HepG2 (cell line): ENCODE measurements around the gene PLEKHB1. TPM values are rescaled to one million over a fixed set of nuclear protein-coding genes. Genes with fewer than 3 reads are reported as not detected.

Experiments
- AKAP8 ChIP-seq: sonication (generic); formaldehyde crosslinking; IDR thresholded peaks from 2 replicates; pipeline ENCODE4 v1.5.1; 2020; ENCODE audit warnings: mild to moderate bottlenecking, missing genetic modification reagents
- ARID4A ChIP-seq: sonication (generic); formaldehyde crosslinking; IDR thresholded peaks from 2 replicates; pipeline ENCODE4 v1.5.0; 2020; ENCODE audit warnings: mild to moderate bottlenecking, missing genetic modification reagents, borderline replicate concordance
- CEBPG ChIP-seq: IDR thresholded peaks from 2 replicates; pipeline ENCODE4 v1.6.1; 2016
- HOXA3 ChIP-seq: sonication (generic); formaldehyde crosslinking; IDR thresholded peaks from 2 replicates; pipeline ENCODE4 v1.5.0; 2020; ENCODE audit warnings: missing genetic modification reagents
- MTF2 ChIP-seq: sonication (generic); formaldehyde crosslinking; IDR thresholded peaks from 2 replicates; pipeline ENCODE4 v1.5.0; 2020; ENCODE audit warnings: missing genetic modification reagents, borderline replicate concordance
- NCOR1 ChIP-seq: fragments of 200-600 bp; sonication (generic); IDR thresholded peaks from 2 replicates; pipeline ENCODE4 v1.7.0; 2017; ENCODE audit warnings: antibody characterized with exemption, low read length, borderline replicate concordance
- RBFOX2 ChIP-seq: fragments of 200-400 bp; formaldehyde crosslinking; IDR thresholded peaks from 2 replicates; pipeline ENCODE4 v1.6.1; 2017; ENCODE audit warnings: low read depth, mild to moderate bottlenecking, low read length
- ZMYM2 ChIP-seq: sonication (generic); formaldehyde crosslinking; IDR thresholded peaks from 2 replicates; pipeline ENCODE4 v1.8.0; 2022; ENCODE audit warnings: mild to moderate bottlenecking, missing genetic modification reagents
- ZNF101 ChIP-seq: sonication (generic); formaldehyde crosslinking; IDR thresholded peaks from 2 replicates; pipeline ENCODE4 v1.4.0; 2020; ENCODE audit warnings: mild to moderate bottlenecking, low read depth, missing genetic modification reagents, borderline replicate concordance
- ZNF772 ChIP-seq: sonication (generic); formaldehyde crosslinking; IDR thresholded peaks from 2 replicates; pipeline ENCODE4 v1.5.0; 2020; ENCODE audit warnings: mild to moderate bottlenecking, missing genetic modification reagents
- polyA plus RNA-seq, 8 experiments: library from polyadenylated mRNA; depleted of rRNA in 3 of 8; stranded (reverse) in 7 of 8; unstranded in 1 of 8; fragments of >200 nt; fragmentation: Illumina TruSeq in 4 of 8; extraction: Trizol in 4 of 8; gene quantifications; 2 replicates each; pipeline versions ENCODE4 v1.2.1 to v1.2.3, GENCODE V29; 2011 to 2016; ENCODE audit warnings: low read depth in 4 of 8, missing spikeins in 1 of 8, mixed read lengths in 1 of 8; ENCODE audit not compliant: insufficient read depth in 1 of 8
- total RNA-seq, 5 experiments: library from RNA; depleted of rRNA; stranded (reverse); fragments of >200 nt; fragmentation: Illumina TruSeq; extraction: Trizol; gene quantifications; 2 replicates each; pipeline ENCODE4 v1.2.3, GENCODE V29; 2016; ENCODE audit warnings: low read depth in 1 of 5
- TF ChIP-seq, protein P1 (sequence below): sonication (generic); formaldehyde crosslinking; IDR thresholded peaks from 2 replicates; pipeline ENCODE4 v1.4.0; 2020; ENCODE audit warnings: missing genetic modification reagents
- TF ChIP-seq, protein P2 (sequence below): sonication (generic); formaldehyde crosslinking; IDR thresholded peaks from 2 replicates; pipeline ENCODE4 v1.9.0; 2021; ENCODE audit warnings: mild to moderate bottlenecking, missing genetic modification reagents

The PLEKHB1 gene
- total and polyA plus RNA-seq, 2 of the 13 experiments (the other 11 are each of a cell fraction or from before 2014, with no cell fraction given): 68.0 to 99.3 TPM

GRCh38 chr11:73597956-73598718 lies 48.2 kb upstream of the PLEKHB1 start, which contains the start of gene FAM168A (continued):
- TF ChIP-seq, protein P1, sequence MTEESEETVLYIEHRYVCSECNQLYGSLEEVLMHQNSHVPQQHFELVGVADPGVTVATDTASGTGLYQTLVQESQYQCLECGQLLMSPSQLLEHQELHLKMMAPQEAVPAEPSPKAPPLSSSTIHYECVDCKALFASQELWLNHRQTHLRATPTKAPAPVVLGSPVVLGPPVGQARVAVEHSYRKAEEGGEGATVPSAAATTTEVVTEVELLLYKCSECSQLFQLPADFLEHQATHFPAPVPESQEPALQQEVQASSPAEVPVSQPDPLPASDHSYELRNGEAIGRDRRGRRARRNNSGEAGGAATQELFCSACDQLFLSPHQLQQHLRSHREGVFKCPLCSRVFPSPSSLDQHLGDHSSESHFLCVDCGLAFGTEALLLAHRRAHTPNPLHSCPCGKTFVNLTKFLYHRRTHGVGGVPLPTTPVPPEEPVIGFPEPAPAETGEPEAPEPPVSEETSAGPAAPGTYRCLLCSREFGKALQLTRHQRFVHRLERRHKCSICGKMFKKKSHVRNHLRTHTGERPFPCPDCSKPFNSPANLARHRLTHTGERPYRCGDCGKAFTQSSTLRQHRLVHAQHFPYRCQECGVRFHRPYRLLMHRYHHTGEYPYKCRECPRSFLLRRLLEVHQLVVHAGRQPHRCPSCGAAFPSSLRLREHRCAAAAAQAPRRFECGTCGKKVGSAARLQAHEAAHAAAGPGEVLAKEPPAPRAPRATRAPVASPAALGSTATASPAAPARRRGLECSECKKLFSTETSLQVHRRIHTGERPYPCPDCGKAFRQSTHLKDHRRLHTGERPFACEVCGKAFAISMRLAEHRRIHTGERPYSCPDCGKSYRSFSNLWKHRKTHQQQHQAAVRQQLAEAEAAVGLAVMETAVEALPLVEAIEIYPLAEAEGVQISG: peak; percentile 92
- TF ChIP-seq ZNF101 (no peak), RBFOX2 (peak; percentile 83), MTF2 (CRISPR knock-in tag) (peak; percentile 66; the same call in 1 of the 2 replicates), AKAP8 (peak; percentile 80; the same call in 1 of the 2 replicates), ZMYM2 (CRISPR knock-in tag) (no peak), HOXA3 (CRISPR knock-in tag) (peak; percentile 60; the same call in 1 of the 2 replicates), CEBPG (no peak), NCOR1 (peak; percentile 73; the same call in 1 of the 2 replicates), ZNF772 (CRISPR knock-in tag) (peak; percentile 8; the same call in 1 of the 2 replicates), ARID4A (CRISPR knock-in tag) (peak; percentile 89)
- TF ChIP-seq, protein P2, sequence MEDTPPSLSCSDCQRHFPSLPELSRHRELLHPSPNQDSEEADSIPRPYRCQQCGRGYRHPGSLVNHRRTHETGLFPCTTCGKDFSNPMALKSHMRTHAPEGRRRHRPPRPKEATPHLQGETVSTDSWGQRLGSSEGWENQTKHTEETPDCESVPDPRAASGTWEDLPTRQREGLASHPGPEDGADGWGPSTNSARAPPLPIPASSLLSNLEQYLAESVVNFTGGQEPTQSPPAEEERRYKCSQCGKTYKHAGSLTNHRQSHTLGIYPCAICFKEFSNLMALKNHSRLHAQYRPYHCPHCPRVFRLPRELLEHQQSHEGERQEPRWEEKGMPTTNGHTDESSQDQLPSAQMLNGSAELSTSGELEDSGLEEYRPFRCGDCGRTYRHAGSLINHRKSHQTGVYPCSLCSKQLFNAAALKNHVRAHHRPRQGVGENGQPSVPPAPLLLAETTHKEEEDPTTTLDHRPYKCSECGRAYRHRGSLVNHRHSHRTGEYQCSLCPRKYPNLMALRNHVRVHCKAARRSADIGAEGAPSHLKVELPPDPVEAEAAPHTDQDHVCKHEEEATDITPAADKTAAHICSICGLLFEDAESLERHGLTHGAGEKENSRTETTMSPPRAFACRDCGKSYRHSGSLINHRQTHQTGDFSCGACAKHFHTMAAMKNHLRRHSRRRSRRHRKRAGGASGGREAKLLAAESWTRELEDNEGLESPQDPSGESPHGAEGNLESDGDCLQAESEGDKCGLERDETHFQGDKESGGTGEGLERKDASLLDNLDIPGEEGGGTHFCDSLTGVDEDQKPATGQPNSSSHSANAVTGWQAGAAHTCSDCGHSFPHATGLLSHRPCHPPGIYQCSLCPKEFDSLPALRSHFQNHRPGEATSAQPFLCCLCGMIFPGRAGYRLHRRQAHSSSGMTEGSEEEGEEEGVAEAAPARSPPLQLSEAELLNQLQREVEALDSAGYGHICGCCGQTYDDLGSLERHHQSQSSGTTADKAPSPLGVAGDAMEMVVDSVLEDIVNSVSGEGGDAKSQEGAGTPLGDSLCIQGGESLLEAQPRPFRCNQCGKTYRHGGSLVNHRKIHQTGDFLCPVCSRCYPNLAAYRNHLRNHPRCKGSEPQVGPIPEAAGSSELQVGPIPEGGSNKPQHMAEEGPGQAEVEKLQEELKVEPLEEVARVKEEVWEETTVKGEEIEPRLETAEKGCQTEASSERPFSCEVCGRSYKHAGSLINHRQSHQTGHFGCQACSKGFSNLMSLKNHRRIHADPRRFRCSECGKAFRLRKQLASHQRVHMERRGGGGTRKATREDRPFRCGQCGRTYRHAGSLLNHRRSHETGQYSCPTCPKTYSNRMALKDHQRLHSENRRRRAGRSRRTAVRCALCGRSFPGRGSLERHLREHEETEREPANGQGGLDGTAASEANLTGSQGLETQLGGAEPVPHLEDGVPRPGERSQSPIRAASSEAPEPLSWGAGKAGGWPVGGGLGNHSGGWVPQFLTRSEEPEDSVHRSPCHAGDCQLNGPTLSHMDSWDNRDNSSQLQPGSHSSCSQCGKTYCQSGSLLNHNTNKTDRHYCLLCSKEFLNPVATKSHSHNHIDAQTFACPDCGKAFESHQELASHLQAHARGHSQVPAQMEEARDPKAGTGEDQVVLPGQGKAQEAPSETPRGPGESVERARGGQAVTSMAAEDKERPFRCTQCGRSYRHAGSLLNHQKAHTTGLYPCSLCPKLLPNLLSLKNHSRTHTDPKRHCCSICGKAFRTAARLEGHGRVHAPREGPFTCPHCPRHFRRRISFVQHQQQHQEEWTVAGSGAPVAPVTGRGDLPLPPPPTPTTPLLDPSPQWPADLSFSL (CRISPR knock-in tag): no peak
